Peyer's patch (tissue), 4 donors: Measurements from ENCODE around the gene STEAP1B. TPM values are rescaled to one million over a fixed set of nuclear protein-coding genes. Genes with fewer than 3 reads are reported as not detected.
"Not testable (repeated sequence)": the region's sequence is repeated elsewhere in the genome, so short reads cannot be mapped to it uniquely, and the experiment has no call there.

Source experiments
- DNase-seq, 3 donors: peaks; one replicate each; pipeline ENCODE4 v3.0.0-alpha.2; 2017 to 2019
- H3K27ac ChIP-seq, 4 donors: fragments of 200-600 bp; sonication (generic); one replicate each; pipeline ENCODE4 v1.5.1; 2016 to 2019
- H3K27me3 ChIP-seq, 2 donors: fragments of 200-600 bp; sonication (generic); one replicate each; pipeline ENCODE4 v1.5.1; 2019
- H3K36me3 ChIP-seq, 3 donors: fragments of 200-600 bp; sonication (generic); one replicate each; pipeline ENCODE4 v1.5.1; 2016 to 2019
- H3K4me1 ChIP-seq, 4 donors: fragments of 200-600 bp; sonication (generic); one replicate each; pipeline ENCODE4 v1.5.1; 2016 to 2019
- H3K4me3 ChIP-seq, 4 donors: fragments of 200-600 bp; sonication (generic); 1 replicate in 3 of 4; 2 replicates in 1 of 4; pipeline ENCODE4 v1.5.1; 2016 to 2019; ENCODE audit warnings: mild to moderate bottlenecking in 1 of 4
- H3K9me3 ChIP-seq, 4 donors: fragments of 200-600 bp; sonication (generic); one replicate each; pipeline ENCODE4 v1.5.1; 2016 to 2019; ENCODE audit warnings: mild to moderate bottlenecking in 1 of 4
- CTCF ChIP-seq, 6 experiments: fragments of 450-650 bp in 4 of 6; fragments of 200-600 bp in 2 of 6; sonication (generic) in 1 of 6; IDR thresholded peaks; one replicate each; pipeline ENCODE4 v1.5.1; 2017 to 2019; ENCODE audit warnings: antibody characterized with exemption in 6 of 6, mild to moderate bottlenecking in 3 of 6, moderate library complexity in 1 of 6
- POLR2A ChIP-seq, 2 donors: fragments of 450-650 bp; IDR thresholded peaks; one replicate each; pipeline ENCODE4 v1.5.1; 2017; ENCODE audit warnings: antibody characterized with exemption in 2 of 2, mild to moderate bottlenecking in 2 of 2, moderate library complexity in 2 of 2
- total RNA-seq, 4 donors: library from RNA; depleted of rRNA; stranded (reverse); fragments of >200 nt; gene quantifications; one replicate each; pipeline ENCODE4 v1.1.0, GENCODE V29; 2016

Gene STEAP1B
- total RNA-seq, 4 donors from 2014 or later: not detected

DNA sequence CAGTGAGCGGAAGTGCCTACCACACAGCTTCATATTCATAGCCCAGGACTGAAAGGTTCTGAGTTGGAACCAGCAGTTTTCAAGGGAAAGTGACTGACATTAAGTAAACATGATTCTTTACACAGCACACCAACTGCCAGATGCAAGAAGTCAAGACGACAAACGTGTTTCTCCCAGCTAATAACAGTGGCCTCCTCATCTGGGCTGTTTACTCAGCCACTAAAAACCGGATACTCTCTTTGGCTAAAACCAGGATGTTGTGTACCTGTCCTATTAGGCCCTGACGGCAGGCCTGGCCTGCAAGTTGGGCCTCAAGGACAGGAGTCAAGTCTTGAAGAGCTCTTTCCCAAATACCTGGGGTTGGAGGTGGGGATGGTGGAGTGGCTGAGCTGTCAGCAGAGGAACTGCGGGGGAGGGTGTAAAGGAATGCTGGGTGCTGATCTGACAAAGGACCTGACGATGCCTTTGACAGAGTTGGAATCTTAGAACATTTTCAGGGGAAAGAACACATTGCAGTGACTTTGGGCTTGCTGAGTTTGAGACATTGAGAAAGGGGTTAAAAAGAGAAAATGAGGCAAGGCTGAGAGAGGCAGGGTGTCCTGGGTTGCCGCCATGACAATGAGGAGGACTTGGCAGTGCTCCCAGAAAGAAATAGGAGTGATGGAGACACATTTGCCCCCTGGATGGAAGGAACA lies 57.7 kb downstream of the STEAP1B start:
- no peaks in the 10 kb centered on the region for H3K36me3 ChIP-seq
- no peaks in the 10 kb centered on the region for H3K9me3 ChIP-seq
- no peak for DNase-seq
- H3K27ac ChIP-seq: no peak overlapping the region
- H3K27me3 ChIP-seq: no peaks in the 10 kb centered on the region
- H3K4me3 ChIP-seq: no peak overlapping the region
- TF ChIP-seq POLR2A (IDR thresholded peaks at IDR 0.05): no peak
- no peak for TF ChIP-seq CTCF (IDR thresholded peaks at IDR 0.05)
- H3K4me1 ChIP-seq: peaks cover 0 to 22% (median 0%) of the 10 kb centered on the region in 4 donors

DNA sequence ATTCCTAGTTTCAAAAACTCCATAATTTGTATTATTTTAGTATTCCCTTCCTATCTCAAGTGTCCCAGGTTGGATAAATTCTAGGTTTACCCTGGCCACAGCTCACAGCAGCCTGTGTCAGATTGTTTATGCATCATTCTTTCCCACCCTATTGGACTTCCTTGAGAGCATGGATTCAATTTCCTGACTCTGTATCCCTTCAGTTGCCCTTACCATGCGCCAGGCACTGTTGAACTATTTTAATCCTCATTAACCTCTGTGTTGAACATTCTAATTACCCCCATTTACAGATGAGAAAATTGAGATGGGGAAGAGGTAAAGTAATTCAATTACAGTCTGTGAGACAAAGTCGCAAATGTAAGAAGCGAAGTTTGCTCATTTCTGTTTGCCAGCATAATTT lies 58.8 kb downstream of the STEAP1B start:
- Histone ChIP-seq H3K9me3 (no peaks in the 10 kb centered on the region), H3K4me1 (peaks cover 0 to 22% (median 0%) of the 10 kb centered on the region in 4 donors), H3K27me3 (no peaks in the 10 kb centered on the region), H3K36me3 (no peaks in the 10 kb centered on the region), H3K4me3 (no peak overlapping the region), H3K27ac (no peak overlapping the region)
- TF ChIP-seq CTCF (IDR thresholded peaks at IDR 0.05): no peak
- TF ChIP-seq POLR2A (IDR thresholded peaks at IDR 0.05): no peak
- no peak for DNase-seq

- DNase-seq: no peak
- Histone ChIP-seq H3K27me3 (no peaks in the 10 kb centered on the region), H3K27ac (no peak overlapping the region), H3K4me3 (no peak overlapping the region), H3K9me3 (no peaks in the 10 kb centered on the region), H3K4me1 (peaks cover 0 to 6% (median 0%) of the 10 kb centered on the region in 4 donors), H3K36me3 (no peaks in the 10 kb centered on the region)
- no peak for TF ChIP-seq POLR2A (IDR thresholded peaks at IDR 0.05)
- no peak for TF ChIP-seq CTCF (IDR thresholded peaks at IDR 0.05)
These were observed 61.0 kb downstream of the STEAP1B start for GRCh38 chr7:22438994-22439393.

DNA sequence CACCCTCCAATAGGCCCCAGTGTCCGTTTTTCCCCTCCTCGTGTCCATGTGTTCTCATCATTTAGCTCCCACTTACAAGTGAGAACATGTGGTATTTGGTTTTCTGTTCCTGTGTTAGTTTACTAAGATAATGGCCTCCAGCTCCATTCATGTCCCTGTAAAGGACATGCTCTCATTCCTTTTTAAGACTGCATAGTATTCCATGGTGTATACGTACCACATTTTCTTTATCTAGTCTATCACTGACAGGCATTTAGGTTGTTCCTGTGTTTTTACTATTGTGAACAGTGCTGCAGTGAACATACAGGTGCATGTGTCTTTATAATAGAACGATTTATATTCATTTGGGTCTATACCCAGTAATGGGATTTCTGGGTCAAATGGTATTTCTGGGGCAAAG lies 63.4 kb downstream of the STEAP1B start:
- not testable (repeated sequence) for H3K4me1 ChIP-seq, H3K4me3 ChIP-seq, H3K27ac ChIP-seq, H3K36me3 ChIP-seq, H3K9me3 ChIP-seq, H3K27me3 ChIP-seq, DNase-seq

DNA sequence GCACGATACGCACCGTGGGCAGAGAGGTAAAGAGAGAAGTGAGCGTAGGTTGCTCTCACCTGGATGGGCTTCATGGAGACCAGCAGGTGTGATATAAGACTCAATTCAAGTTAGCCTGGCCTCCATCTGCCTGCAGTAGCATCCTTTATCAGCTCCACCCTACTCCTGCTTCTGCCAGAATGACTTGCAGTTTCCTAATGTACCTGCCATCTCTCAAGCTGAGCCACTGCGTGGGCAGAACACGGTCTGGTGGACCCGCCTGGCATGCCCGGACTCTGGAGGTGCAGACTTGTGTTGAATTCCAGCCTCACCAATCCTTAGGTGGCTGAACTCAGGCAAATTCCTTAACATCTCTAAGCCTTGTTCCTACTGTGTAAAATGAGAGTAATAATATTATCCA lies 64.3 kb downstream of the STEAP1B start:
- Histone ChIP-seq H3K27ac (no peak overlapping the region), H3K9me3 (no peaks in the 10 kb centered on the region), H3K4me1 (no peaks in the 10 kb centered on the region), H3K36me3 (no peaks in the 10 kb centered on the region), H3K4me3 (no peak overlapping the region), H3K27me3 (no peaks in the 10 kb centered on the region)
- no peak for TF ChIP-seq CTCF (IDR thresholded peaks at IDR 0.05)
- TF ChIP-seq POLR2A (IDR thresholded peaks at IDR 0.05): no peak
- no peak for DNase-seq

DNA sequence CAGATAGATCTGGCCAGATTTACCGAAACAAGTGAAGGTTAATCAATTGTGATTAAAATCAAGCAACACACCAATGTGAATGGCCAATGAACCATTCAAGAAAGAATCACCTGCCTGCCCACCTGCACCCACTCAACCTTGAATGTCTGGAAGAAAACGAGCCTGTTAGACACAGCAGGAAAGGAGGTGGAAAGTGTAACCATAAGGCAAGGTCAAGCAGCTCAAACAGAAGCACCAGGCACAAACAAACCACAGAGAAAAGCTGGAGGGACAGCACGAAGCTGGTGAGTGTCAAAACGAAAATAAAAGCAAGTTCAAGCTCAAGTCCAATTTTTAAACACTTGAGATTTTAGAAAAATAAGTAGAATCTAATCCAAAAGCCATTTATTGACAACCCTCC lies 64.9 kb downstream of the STEAP1B start:
- no peak overlapping the region for H3K27ac ChIP-seq
- TF ChIP-seq POLR2A (IDR thresholded peaks at IDR 0.05) (no peak), CTCF (IDR thresholded peaks at IDR 0.05) (no peak)

More for the DNA sequence above, 64.9 kb downstream of the STEAP1B start:
- Histone ChIP-seq H3K9me3 (no peaks in the 10 kb centered on the region), H3K27me3 (no peaks in the 10 kb centered on the region), H3K4me1 (no peaks in the 10 kb centered on the region), H3K36me3 (no peaks in the 10 kb centered on the region), H3K4me3 (no peak overlapping the region)
- DNase-seq: no peak
